Endothelial cell (in vitro differentiated cells): Measurements from ENCODE around the gene FDPS. TPM values are rescaled to one million over a fixed set of nuclear protein-coding genes. Genes with fewer than 3 reads are reported as not detected.

Source experiments
- DNase-seq: peaks from one replicate; pipeline ENCODE4 v3.0.0; 2021; ENCODE audit warnings: low spot score
- H3K27ac Mint-ChIP-seq: one replicate; pipeline ENCODE4 v1.8.0; 2021; ENCODE audit warnings: mixed read lengths, inconsistent platforms; ENCODE audit not compliant: unreplicated experiment
- H3K27me3 Mint-ChIP-seq: one replicate; pipeline ENCODE4 v1.8.0; 2021; ENCODE audit warnings: mild to moderate bottlenecking, moderate library complexity, mixed read lengths, inconsistent platforms; ENCODE audit not compliant: unreplicated experiment
- H3K36me3 Mint-ChIP-seq: one replicate; pipeline ENCODE4 v1.8.0; 2021; ENCODE audit warnings: mild to moderate bottlenecking, low read depth, mixed read lengths, inconsistent platforms; ENCODE audit not compliant: unreplicated experiment
- H3K4me1 Mint-ChIP-seq: one replicate; pipeline ENCODE4 v1.8.0; 2021; ENCODE audit warnings: mild to moderate bottlenecking, mixed read lengths, inconsistent platforms; ENCODE audit not compliant: unreplicated experiment
- H3K4me3 Mint-ChIP-seq: one replicate; pipeline ENCODE4 v1.8.0; 2021; ENCODE audit warnings: mild to moderate bottlenecking, mixed read lengths, inconsistent platforms; ENCODE audit not compliant: unreplicated experiment
- H3K9me3 Mint-ChIP-seq: one replicate; pipeline ENCODE4 v1.8.0; 2021; ENCODE audit warnings: mixed read lengths, inconsistent platforms; ENCODE audit not compliant: unreplicated experiment
- CTCF ChIP-seq: fragments of 200-600 bp; sonication (generic); IDR thresholded peaks from one replicate; pipeline ENCODE4 v1.5.0; 2021; ENCODE audit warnings: antibody characterized with exemption; ENCODE audit not compliant: unreplicated experiment
- total RNA-seq: library from RNA; stranded (reverse); fragmentation: NEBNext Ultra II Directional; extraction: Animal tissue kit (Norgen Biotek cat#: 25700); gene quantifications from one replicate; pipeline ENCODE4 v1.2.1, GENCODE V29; 2021; ENCODE audit not compliant: unreplicated experiment

The FDPS gene
- total RNA-seq, 1 donor from 2014 or later, result 540 TPM

GRCh38 chr1:155277902-155278688, 30.6 kb upstream of the FDPS start:
- Mint-ChIP-seq H3K27me3 (peaks cover 16% of the 10 kb centered on the region), H3K4me1 (peaks cover 25% of the 10 kb centered on the region), H3K4me3 (peak overlapping the region; percentile 86), H3K9me3 (no peaks in the 10 kb centered on the region), H3K36me3 (peaks cover 13% of the 10 kb centered on the region), H3K27ac (peak overlapping the region; percentile 77)
- peak; percentile 71 for DNase-seq
- TF ChIP-seq CTCF, result peak; percentile 19

GRCh38 chr1:155278689-155279160, 29.9 kb upstream of the FDPS start:
- H3K9me3 Mint-ChIP-seq, result no peaks in the 10 kb centered on the region
- peaks cover 16% of the 10 kb centered on the region for H3K27me3 Mint-ChIP-seq
- no peak for DNase-seq
- H3K36me3 Mint-ChIP-seq, result peaks cover 16% of the 10 kb centered on the region
- peak overlapping the region; percentile 86 for H3K4me3 Mint-ChIP-seq
- TF ChIP-seq CTCF, result no peak
- peak overlapping the region; percentile 77 for H3K27ac Mint-ChIP-seq
- peaks cover 23% of the 10 kb centered on the region for H3K4me1 Mint-ChIP-seq

GRCh38 chr1:155279268-155279667, 29.4 kb upstream of the FDPS start:
- Mint-ChIP-seq H3K36me3 (peaks cover 18% of the 10 kb centered on the region), H3K9me3 (no peaks in the 10 kb centered on the region), H3K27ac (no peak overlapping the region), H3K4me3 (peak overlapping the region; percentile 23), H3K4me1 (peaks cover 21% of the 10 kb centered on the region), H3K27me3 (peaks cover 16% of the 10 kb centered on the region)
- DNase-seq, result no peak
- TF ChIP-seq CTCF, result no peak

DNA sequence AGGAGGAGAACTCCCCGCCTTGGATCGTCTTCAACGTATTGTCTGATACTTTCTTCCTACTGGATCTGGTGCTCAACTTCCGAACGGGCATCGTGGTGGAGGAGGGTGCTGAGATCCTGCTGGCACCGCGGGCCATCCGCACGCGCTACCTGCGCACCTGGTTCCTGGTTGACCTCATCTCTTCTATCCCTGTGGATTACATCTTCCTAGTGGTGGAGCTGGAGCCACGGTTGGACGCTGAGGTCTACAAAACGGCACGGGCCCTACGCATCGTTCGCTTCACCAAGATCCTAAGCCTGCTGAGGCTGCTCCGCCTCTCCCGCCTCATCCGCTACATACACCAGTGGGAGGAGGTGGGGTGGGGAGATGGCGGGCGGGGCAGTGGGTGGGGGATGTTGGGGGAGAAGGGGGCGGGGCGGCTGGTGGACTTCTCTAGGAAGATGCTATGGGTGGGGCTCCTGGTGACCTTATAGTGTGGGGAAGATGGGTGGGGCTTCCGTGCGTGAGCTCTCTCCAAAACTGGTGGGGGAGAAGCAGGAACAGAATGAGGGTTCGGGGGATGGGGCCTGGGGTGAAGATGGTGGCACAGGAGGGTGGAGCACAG, 26.1 kb upstream of the FDPS start:
- no peak for TF ChIP-seq CTCF
- no peaks in the 10 kb centered on the region for H3K9me3 Mint-ChIP-seq
- no peak for DNase-seq
- peaks cover 14% of the 10 kb centered on the region for H3K36me3 Mint-ChIP-seq
- H3K27me3 Mint-ChIP-seq, result peaks cover 16% of the 10 kb centered on the region
- peaks cover 14% of the 10 kb centered on the region for H3K4me1 Mint-ChIP-seq
- H3K4me3 Mint-ChIP-seq, result peak overlapping the region; percentile 57
- no peak overlapping the region for H3K27ac Mint-ChIP-seq

DNA sequence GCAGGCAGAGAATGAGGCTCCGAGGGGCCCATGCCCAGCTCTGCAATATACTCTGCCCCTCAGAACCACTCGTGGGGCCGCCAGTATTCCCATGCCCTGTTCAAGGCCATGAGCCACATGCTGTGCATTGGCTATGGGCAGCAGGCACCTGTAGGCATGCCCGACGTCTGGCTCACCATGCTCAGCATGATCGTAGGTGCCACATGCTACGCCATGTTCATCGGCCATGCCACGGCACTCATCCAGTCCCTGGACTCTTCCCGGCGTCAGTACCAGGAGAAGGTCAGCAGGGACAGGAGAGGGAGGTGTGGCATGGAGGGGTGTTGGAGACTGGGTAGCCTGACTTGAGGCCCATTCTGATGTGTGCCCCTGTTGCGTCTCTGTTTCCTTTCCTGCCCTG, 24.2 kb upstream of the FDPS start:
- H3K9me3 Mint-ChIP-seq, result no peaks in the 10 kb centered on the region
- no peak overlapping the region for H3K27ac Mint-ChIP-seq
- DNase-seq, result no peak

More for the DNA sequence above, 24.2 kb upstream of the FDPS start:
- Mint-ChIP-seq H3K4me3 (no peak overlapping the region), H3K36me3 (peaks cover 18% of the 10 kb centered on the region), H3K4me1 (peaks cover 2% of the 10 kb centered on the region), H3K27me3 (peaks cover 11% of the 10 kb centered on the region)
- TF ChIP-seq CTCF, result no peak
